Neural progenitor cell (in vitro differentiated cells): ENCODE results near the gene PLOD3. TPM values are rescaled to one million over a fixed set of nuclear protein-coding genes. Genes with fewer than 3 reads are reported as not detected.

Experiments
- DNase-seq: peaks from one replicate; pipeline ENCODE4 v3.0.0-alpha.2; 2016; ENCODE audit warnings: low spot score
- H2AFZ ChIP-seq: fragments of 200-600 bp; sonication (generic); replicated peaks from 2 replicates; pipeline ENCODE4 v1.6.1; 2016; ENCODE audit warnings: antibody characterized with exemption
- H3F3A ChIP-seq: fragments of 200-600 bp; sonication (generic); 2 replicates; pipeline ENCODE4 v1.6.1; 2016; ENCODE audit warnings: antibody characterized with exemption, low read depth
- H3K27ac ChIP-seq: fragments of 200-600 bp; sonication (generic); 2 replicates; pipeline ENCODE4 v1.5.1; 2016; ENCODE audit warnings: mild to moderate bottlenecking
- H3K27me3 ChIP-seq: fragments of 200-600 bp; sonication (generic); 2 replicates; pipeline ENCODE4 v1.6.1; 2016; ENCODE audit warnings: mild to moderate bottlenecking, moderate library complexity
- H3K36me3 ChIP-seq: fragments of 200-600 bp; sonication (generic); 2 replicates; pipeline ENCODE4 v1.5.1; 2016
- H3K4me1 ChIP-seq: fragments of 200-600 bp; sonication (generic); 2 replicates; pipeline ENCODE4 v1.6.1; 2016; ENCODE audit warnings: mixed run types
- H3K4me2 ChIP-seq: fragments of 200-600 bp; sonication (generic); 2 replicates; pipeline ENCODE4 v1.6.1; 2016
- H3K4me3 ChIP-seq: fragments of 200-600 bp; sonication (generic); 2 replicates; pipeline ENCODE4 v1.5.1; 2016
- H3K79me2 ChIP-seq: fragments of 200-600 bp; sonication (generic); 2 replicates; pipeline ENCODE4 v1.6.1; 2016; ENCODE audit warnings: low read depth
- H3K9ac ChIP-seq: fragments of 200-600 bp; sonication (generic); 2 replicates; pipeline ENCODE4 v1.6.1; 2016
- H3K9me3 ChIP-seq: fragments of 200-600 bp; sonication (generic); 2 replicates; pipeline ENCODE4 v1.5.1; 2016; ENCODE audit warnings: low read depth
- H4K20me1 ChIP-seq: fragments of 200-600 bp; sonication (generic); 2 replicates; pipeline ENCODE4 v1.6.1; 2016; ENCODE audit warnings: low read depth
- H3K27ac Mint-ChIP-seq: 3 replicates; pipeline ENCODE4 v1.8.0; 2021; ENCODE audit warnings: mixed read lengths
- H3K27me3 Mint-ChIP-seq: 2 replicates; pipeline ENCODE4 v1.8.0; 2022; ENCODE audit warnings: low read depth, mild to moderate bottlenecking, inconsistent platforms, moderate library complexity, mixed read lengths; ENCODE audit not compliant: insufficient read depth
- H3K36me3 Mint-ChIP-seq: 3 replicates; pipeline ENCODE4 v1.8.0; 2021; ENCODE audit warnings: mixed read lengths
- H3K4me1 Mint-ChIP-seq: 3 replicates; pipeline ENCODE4 v1.8.0; 2021; ENCODE audit warnings: mixed read lengths
- H3K4me3 Mint-ChIP-seq: 3 replicates; pipeline ENCODE4 v1.8.0; 2021; ENCODE audit warnings: mild to moderate bottlenecking, moderate library complexity, mixed read lengths
- H3K9me3 Mint-ChIP-seq: 3 replicates; pipeline ENCODE4 v1.8.0; 2020; ENCODE audit warnings: mixed read lengths
- CTCF ChIP-seq: fragments of 200-600 bp; sonication (generic); IDR thresholded peaks from 2 replicates; pipeline ENCODE4 v1.5.1; 2017; ENCODE audit warnings: antibody characterized with exemption, mild to moderate bottlenecking
- EZH2 ChIP-seq: fragments of 200-600 bp; sonication (generic); IDR thresholded peaks from 2 replicates; pipeline ENCODE4 v1.6.1; 2017; ENCODE audit warnings: antibody characterized with exemption, mild to moderate bottlenecking, moderate library complexity
- EZH2phosphoT487 ChIP-seq: fragments of 200-600 bp; sonication (generic); IDR thresholded peaks from 2 replicates; pipeline ENCODE4 v1.6.1; 2017; ENCODE audit warnings: antibody characterized with exemption
- total RNA-seq: library from RNA; depleted of rRNA; stranded (reverse); fragments of >200 nt; gene quantifications from 2 replicates; pipeline ENCODE4 v1.2.3, GENCODE V29; 2015; ENCODE audit warnings: low replicate concordance

PLOD3 gene
- total RNA-seq, 1 donor from 2014 or later, result 9.4 TPM

GRCh38 chr7:101202603-101202918 is 14.8 kb downstream of the PLOD3 start:
- H3F3A ChIP-seq, result no peaks in the 10 kb centered on the region
- Mint-ChIP-seq H3K4me3 (no peak overlapping the region), H3K9me3 (no peaks in the 10 kb centered on the region), H3K36me3 (no peaks in the 10 kb centered on the region), H3K27me3 (peaks cover 26% of the 10 kb centered on the region), H3K4me1 (peaks cover 6% of the 10 kb centered on the region), H3K27ac (no peak overlapping the region)
- H3K79me2 ChIP-seq, result no peaks in the 10 kb centered on the region
- no peaks in the 10 kb centered on the region for H3K9me3 ChIP-seq
- no peak overlapping the region for H3K9ac ChIP-seq
- no peaks in the 10 kb centered on the region for H4K20me1 ChIP-seq
- peaks cover 42% of the 10 kb centered on the region for H3K27me3 ChIP-seq
- DNase-seq, result no peak
- no peaks in the 10 kb centered on the region for H3K36me3 ChIP-seq
- no peak overlapping the region for H3K27ac ChIP-seq
- H3K4me3 ChIP-seq, result no peak overlapping the region
- no peak overlapping the region for H3K4me2 ChIP-seq
- no peak for TF ChIP-seq EZH2phosphoT487
- TF ChIP-seq CTCF, result no peak
- TF ChIP-seq EZH2, result no peak
- no peaks in the 10 kb centered on the region for H3K4me1 ChIP-seq
- no peak overlapping the region for H2AFZ ChIP-seq

GRCh38 chr7:101201695-101202602 is 15.4 kb downstream of the PLOD3 start:
- H3K4me1 ChIP-seq, result no peaks in the 10 kb centered on the region
- no peak overlapping the region for H3K27ac Mint-ChIP-seq
- H3K4me3 ChIP-seq, result peak overlapping the region; percentile 44
- H4K20me1 ChIP-seq, result no peaks in the 10 kb centered on the region
- no peaks in the 10 kb centered on the region for H3K36me3 Mint-ChIP-seq
- no peaks in the 10 kb centered on the region for H3K79me2 ChIP-seq
- H3K27me3 ChIP-seq, result peaks cover 42% of the 10 kb centered on the region
- H3K27ac ChIP-seq, result no peak overlapping the region
- peak; percentile 40 for DNase-seq
- H3K4me1 Mint-ChIP-seq, result peaks cover 6% of the 10 kb centered on the region
- peak overlapping the region; percentile 75 for H3K4me2 ChIP-seq
- H3K4me3 Mint-ChIP-seq, result no peak overlapping the region
- H3K36me3 ChIP-seq, result no peaks in the 10 kb centered on the region
- H3K9me3 ChIP-seq, result no peaks in the 10 kb centered on the region
- H2AFZ ChIP-seq, result peak overlapping the region; percentile 54
- H3K9me3 Mint-ChIP-seq, result no peaks in the 10 kb centered on the region
- no peaks in the 10 kb centered on the region for H3F3A ChIP-seq
- TF ChIP-seq CTCF (no peak), EZH2phosphoT487 (peak; percentile 70), EZH2 (peak; percentile 86)
- H3K27me3 Mint-ChIP-seq, result peaks cover 26% of the 10 kb centered on the region
- H3K9ac ChIP-seq, result no peak overlapping the region

GRCh38 chr7:101200862-101201599 is 16.4 kb downstream of the PLOD3 start, which contains the start of gene MOGAT3:
TSS of gene MOGAT3 (minus strand) at chr7:101201036. CDS start at chr7:101200854, 182 bp downstream.
- Mint-ChIP-seq H3K4me1 (peaks cover 6% of the 10 kb centered on the region), H3K36me3 (no peaks in the 10 kb centered on the region), H3K27me3 (peaks cover 26% of the 10 kb centered on the region), H3K27ac (no peak within 1 kb of the TSS), H3K4me3 (peak within 1 kb of the TSS; percentile 72), H3K9me3 (no peaks in the 10 kb centered on the region)
- Histone ChIP-seq H3K4me1 (no peaks in the 10 kb centered on the region), H2AFZ (peak within 1 kb of the TSS; percentile 54), H3K4me3 (peak within 1 kb of the TSS; percentile 44), H3F3A (no peaks in the 10 kb centered on the region), H4K20me1 (no peaks in the 10 kb centered on the region), H3K27me3 (peaks cover 42% of the 10 kb centered on the region), H3K79me2 (no peaks in the 10 kb centered on the region), H3K27ac (no peak within 1 kb of the TSS), H3K9me3 (no peaks in the 10 kb centered on the region), H3K36me3 (no peaks in the 10 kb centered on the region), H3K4me2 (peak within 1 kb of the TSS; percentile 75), H3K9ac (no peak within 1 kb of the TSS)
- TF ChIP-seq CTCF (no peak), EZH2phosphoT487 (no peak), EZH2 (no peak)
- DNase-seq, result no peak
